ENCODE results near the gene FOXL1. TPM values are rescaled to one million over a fixed set of nuclear protein-coding genes. Genes with fewer than 3 reads are reported as not detected.
A peak's percentile ranks its signal among the peaks of the same experiment; 100 is the strongest.

FOXL1 gene
- total and polyA plus RNA-seq, 2 of the 13 experiments (the other 11 are each of a cell fraction or from before 2014, with no cell fraction given): not detected

- TF ChIP-seq ZSCAN12 (CRISPR knock-in tag; IDR thresholded peaks at IDR 0.05): 0 out of 2 replicates have a peak, but pooled peaks have one; percentile 29
- no peak for TF ChIP-seq HNRNPH1 (optimal IDR thresholded peaks at IDR 0.05; ENCODE audit: low read depth, low read length)
- peak; percentile 59; the same call in 1 of the 2 replicates for TF ChIP-seq GATA4 (IDR thresholded peaks at IDR 0.05; ENCODE audit: borderline replicate concordance, low read depth)
- TF ChIP-seq ZNF432 (CRISPR knock-in tag; IDR thresholded peaks at IDR 0.05; ENCODE audit: borderline replicate concordance): no peak
- no peak for TF ChIP-seq TCF7 (IDR thresholded peaks at IDR 0.05; ENCODE audit: low read depth)
- TF ChIP-seq ELF3 (CRISPR knock-in tag; IDR thresholded peaks at IDR 0.05): 0 out of 2 replicates have a peak, but pooled peaks have one; percentile 16
- TF ChIP-seq ZNF292 (CRISPR knock-in tag; IDR thresholded peaks at IDR 0.05; ENCODE audit: borderline replicate concordance, low read depth): no peak
- TF ChIP-seq, protein P1, sequence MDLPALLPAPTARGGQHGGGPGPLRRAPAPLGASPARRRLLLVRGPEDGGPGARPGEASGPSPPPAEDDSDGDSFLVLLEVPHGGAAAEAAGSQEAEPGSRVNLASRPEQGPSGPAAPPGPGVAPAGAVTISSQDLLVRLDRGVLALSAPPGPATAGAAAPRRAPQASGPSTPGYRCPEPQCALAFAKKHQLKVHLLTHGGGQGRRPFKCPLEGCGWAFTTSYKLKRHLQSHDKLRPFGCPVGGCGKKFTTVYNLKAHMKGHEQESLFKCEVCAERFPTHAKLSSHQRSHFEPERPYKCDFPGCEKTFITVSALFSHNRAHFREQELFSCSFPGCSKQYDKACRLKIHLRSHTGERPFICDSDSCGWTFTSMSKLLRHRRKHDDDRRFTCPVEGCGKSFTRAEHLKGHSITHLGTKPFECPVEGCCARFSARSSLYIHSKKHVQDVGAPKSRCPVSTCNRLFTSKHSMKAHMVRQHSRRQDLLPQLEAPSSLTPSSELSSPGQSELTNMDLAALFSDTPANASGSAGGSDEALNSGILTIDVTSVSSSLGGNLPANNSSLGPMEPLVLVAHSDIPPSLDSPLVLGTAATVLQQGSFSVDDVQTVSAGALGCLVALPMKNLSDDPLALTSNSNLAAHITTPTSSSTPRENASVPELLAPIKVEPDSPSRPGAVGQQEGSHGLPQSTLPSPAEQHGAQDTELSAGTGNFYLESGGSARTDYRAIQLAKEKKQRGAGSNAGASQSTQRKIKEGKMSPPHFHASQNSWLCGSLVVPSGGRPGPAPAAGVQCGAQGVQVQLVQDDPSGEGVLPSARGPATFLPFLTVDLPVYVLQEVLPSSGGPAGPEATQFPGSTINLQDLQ (CRISPR knock-in tag; IDR thresholded peaks at IDR 0.05): no peak
- peak; percentile 89; the same call in 1 of the 2 replicates for TF ChIP-seq HBP1 (CRISPR knock-in tag; IDR thresholded peaks at IDR 0.05; ENCODE audit: low read depth)
- peak; percentile 45; the same call in 1 of the 2 replicates for TF ChIP-seq ZNF670 (CRISPR knock-in tag; IDR thresholded peaks at IDR 0.05; ENCODE audit: borderline replicate concordance)
- TF ChIP-seq, protein P2, sequence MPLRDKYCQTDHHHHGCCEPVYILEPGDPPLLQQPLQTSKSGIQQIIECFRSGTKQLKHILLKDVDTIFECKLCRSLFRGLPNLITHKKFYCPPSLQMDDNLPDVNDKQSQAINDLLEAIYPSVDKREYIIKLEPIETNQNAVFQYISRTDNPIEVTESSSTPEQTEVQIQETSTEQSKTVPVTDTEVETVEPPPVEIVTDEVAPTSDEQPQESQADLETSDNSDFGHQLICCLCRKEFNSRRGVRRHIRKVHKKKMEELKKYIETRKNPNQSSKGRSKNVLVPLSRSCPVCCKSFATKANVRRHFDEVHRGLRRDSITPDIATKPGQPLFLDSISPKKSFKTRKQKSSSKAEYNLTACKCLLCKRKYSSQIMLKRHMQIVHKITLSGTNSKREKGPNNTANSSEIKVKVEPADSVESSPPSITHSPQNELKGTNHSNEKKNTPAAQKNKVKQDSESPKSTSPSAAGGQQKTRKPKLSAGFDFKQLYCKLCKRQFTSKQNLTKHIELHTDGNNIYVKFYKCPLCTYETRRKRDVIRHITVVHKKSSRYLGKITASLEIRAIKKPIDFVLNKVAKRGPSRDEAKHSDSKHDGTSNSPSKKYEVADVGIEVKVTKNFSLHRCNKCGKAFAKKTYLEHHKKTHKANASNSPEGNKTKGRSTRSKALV (CRISPR knock-in tag; IDR thresholded peaks at IDR 0.05): no peak
- no peak for TF ChIP-seq ZNF296 (CRISPR knock-in tag; conservative IDR thresholded peaks at IDR 0.05)
- peak; percentile 63; the same call in 1 of the 2 replicates for TF ChIP-seq MYC (CRISPR knock-in tag; IDR thresholded peaks at IDR 0.05; ENCODE audit: borderline replicate concordance)
- TF ChIP-seq SETDB1 (CRISPR knock-in tag; IDR thresholded peaks at IDR 0.05; ENCODE audit: borderline replicate concordance): no peak
- TF ChIP-seq ZBTB34 (CRISPR knock-in tag; IDR thresholded peaks at IDR 0.05): no peak
- TF ChIP-seq KAT8 (CRISPR knock-in tag; IDR thresholded peaks at IDR 0.05): peak; percentile 98
- TF ChIP-seq SMAD1 (CRISPR knock-in tag; IDR thresholded peaks at IDR 0.05; ENCODE audit: borderline replicate concordance, low read depth): peak; percentile 80; the same call in 1 of the 2 replicates
- TF ChIP-seq ZFP36L2 (CRISPR knock-in tag; IDR thresholded peaks at IDR 0.05): no peak
Measured at GRCh38 chr16:86554917-86555703, 23.2 kb upstream of the FOXL1 start, which contains the start of gene MTHFSD (continued).
